NCI-H460 (cell line): Measurements from ENCODE around the gene EIF2B2. TPM values are rescaled to one million over a fixed set of nuclear protein-coding genes. Genes with fewer than 3 reads are reported as not detected.

Source experiments
- DNase-seq: peaks from one replicate; pipeline ENCODE4 v3.0.0-alpha.2; 2016; ENCODE audit warnings: low read depth; ENCODE audit errors: extremely low read depth
- total RNA-seq: library from RNA; depleted of rRNA; stranded (reverse); fragments of >200 nt; shearing (Covaris generic); gene quantifications from 2 replicates; pipeline ENCODE4 v1.2.3, GENCODE V29; 2014

Gene EIF2B2
- total RNA-seq, 1 experiment from 2014 or later, result 86.4 TPM

DNA sequence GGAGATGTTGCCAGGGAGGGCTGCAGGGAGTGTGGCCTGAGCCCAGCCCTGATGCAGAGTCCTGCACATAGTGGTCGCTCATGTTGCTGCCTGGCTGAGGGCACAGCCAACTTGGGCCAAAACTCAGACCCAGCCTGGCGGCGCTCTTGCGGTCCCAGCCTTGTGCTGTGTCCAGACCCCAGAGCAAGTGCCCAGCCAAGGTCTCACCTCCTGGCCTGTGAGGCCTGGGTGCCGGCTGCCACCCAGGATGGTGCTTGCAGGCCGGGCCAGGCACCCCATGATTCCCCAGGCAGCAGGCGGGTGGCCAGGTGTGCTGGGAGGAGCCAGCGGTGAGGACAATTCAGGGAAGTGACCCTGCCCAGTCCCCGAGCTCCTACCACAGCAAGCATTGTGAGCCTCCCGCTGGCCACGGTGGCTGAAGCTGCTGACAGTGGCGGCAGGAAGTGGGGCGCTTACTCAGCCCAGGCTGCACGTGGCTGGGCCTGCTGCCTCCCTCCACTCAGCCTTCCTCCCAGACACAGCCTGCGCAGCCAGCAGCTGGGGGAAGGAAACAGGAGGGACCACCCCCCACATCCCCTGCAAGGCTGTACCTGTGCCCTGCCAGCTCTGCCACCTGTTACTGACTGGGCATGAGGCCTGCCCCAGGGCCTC is 29.6 kb upstream of the EIF2B2 start:
- no peak for DNase-seq

DNA sequence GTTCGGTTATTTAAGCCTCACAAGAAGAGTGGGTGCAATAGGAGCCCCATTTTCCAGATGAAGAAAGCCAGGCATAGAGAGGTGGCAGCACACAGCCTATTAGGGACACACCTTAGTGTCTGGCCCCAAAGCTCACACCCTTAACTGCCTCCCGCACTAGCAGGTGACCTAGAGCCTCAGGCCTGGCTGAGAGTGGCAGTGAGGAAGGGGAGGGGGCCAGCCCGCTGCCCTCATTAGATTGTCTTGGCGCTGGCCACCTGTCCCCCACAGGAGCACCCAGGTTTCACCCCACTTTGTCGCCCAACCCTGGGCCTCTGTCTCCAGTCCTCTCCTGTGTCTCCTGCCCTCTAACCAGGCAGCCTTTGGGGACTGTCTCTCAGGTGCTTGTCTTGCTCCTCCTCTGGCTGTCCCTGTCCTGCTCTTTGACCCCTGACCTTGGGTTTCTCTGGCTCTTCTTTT is 28.8 kb upstream of the EIF2B2 start:
- DNase-seq, result no peak

GRCh38 chr14:74974364-74975058 is 28.2 kb upstream of the EIF2B2 start:
- DNase-seq, result no peak

DNA sequence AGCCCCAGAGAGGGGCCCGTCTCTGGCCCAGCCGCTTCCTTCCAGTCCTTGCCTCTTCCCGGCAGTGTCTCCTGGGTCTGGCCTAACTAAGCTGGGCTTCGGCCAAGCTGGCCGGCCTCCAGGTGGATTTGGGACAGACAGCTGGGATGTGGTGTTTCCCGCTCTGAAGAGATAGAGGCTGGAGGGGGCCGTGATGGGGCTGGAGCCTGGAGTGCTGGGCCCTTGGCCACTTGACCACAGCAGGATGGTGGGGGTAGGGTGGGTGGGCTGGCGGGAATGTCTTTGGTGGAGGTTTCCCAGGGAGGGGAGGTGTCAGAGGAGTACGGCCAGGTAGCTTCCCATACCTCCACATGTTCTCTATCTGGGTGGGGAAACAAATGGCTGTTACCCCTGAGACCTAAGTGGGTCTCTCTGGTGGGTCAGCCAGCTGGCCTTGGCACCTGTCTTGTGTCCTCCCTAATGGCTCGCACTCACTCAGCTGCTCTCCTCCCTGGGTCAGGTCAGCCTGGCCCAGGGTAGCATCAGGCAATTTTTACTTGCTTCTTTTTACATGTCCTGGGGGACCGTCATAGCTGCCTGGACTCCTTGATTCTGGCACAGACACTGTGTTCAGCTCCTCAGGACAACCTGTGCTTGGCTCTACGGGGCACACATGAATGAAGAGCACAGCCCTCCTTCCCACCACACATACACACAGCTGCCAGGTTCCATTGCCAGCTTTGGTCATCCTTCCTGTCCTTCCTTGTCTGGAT is 27.5 kb upstream of the EIF2B2 start:
- DNase-seq, result no peak

GRCh38 chr14:74976264-74977113 is 26.2 kb upstream of the EIF2B2 start:
- no peak for DNase-seq

- DNase-seq, result no peak
Measured at GRCh38 chr14:74977164-74977900, 25.4 kb upstream of the EIF2B2 start.

GRCh38 chr14:74977901-74978385 is 24.8 kb upstream of the EIF2B2 start:
- no peak for DNase-seq

GRCh38 chr14:74978416-74978947 is 24.2 kb upstream of the EIF2B2 start:
- no peak for DNase-seq

- DNase-seq, result no peak
Measured at GRCh38 chr14:74979029-74979428, 23.7 kb upstream of the EIF2B2 start.

GRCh38 chr14:74979442-74980397 is 23.0 kb upstream of the EIF2B2 start:
- no peak for DNase-seq

DNA sequence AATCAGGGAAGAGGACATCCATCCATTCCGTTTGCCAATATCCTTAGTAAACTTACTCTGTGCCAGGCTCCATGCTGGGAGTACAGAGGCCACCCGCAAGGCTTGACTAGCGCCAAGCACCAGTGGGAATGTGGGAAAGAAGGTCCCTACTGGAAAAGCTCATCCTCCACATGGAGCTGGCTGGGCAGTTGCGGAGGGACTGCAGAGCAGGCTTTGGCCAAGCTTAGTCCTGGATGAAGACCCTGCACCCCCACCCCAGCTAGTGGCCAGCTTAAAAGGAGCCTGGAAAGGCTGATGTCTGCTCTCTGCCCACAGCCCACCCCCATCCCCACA is 22.4 kb upstream of the EIF2B2 start:
- no peak for DNase-seq

- DNase-seq, result no peak
Measured at GRCh38 chr14:74980731-74981461, 21.8 kb upstream of the EIF2B2 start.

- DNase-seq, result no peak
Measured at GRCh38 chr14:74981462-74981782, 21.3 kb upstream of the EIF2B2 start.

GRCh38 chr14:74981833-74982232 is 20.9 kb upstream of the EIF2B2 start:
- DNase-seq, result no peak

- DNase-seq, result no peak
Measured at GRCh38 chr14:74982661-74983060, 20.1 kb upstream of the EIF2B2 start.

- no peak for DNase-seq
Measured at GRCh38 chr14:74983343-74983742, 19.4 kb upstream of the EIF2B2 start.

DNA sequence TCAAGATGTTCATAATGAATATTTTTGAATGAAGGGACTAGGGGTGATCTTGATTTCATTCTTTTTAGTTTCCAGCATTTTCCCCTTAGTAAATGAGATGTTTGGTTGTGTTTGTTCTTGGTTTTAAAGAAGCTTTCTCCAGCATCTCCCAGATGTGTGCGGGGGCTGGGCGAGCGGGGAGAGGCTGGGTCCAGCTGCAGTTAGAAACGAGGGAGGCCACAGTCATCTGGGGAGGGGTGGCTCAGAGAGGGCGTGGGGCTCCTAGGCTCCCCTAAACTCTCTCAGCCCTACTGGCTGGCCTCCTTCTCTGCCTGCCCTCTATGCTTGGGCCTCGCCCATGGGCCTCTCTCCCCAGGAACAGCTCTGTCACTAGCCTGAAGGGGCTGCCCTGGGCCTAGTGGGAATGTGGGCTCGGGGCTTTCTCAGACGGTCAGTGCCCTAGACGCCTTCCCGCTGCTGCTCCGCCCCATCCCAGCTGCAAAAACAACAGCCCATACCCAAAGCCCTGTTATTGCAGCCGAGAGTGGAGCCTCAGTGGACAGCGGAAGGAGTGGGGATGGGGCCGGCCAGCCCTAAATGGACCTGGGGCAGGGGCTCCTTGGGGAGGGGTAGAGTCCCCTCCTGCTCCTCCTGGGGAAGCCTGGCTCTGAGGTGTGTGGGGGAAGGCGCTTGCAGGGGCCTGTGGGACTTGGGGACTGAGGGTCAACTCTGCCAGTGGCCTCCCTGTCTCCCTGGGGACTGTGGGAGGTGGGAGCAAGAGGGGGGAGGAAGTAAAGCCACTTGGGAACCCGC is 18.3 kb upstream of the EIF2B2 start:
- DNase-seq, result no peak

GRCh38 chr14:74985028-74985310 is 17.8 kb upstream of the EIF2B2 start:
- DNase-seq, result no peak
